GM11168 (cell line): ENCODE data around the gene PBX4.

Experiments used
- in situ Hi-C: fragments of 300-500 bp; cut with MboI; formaldehyde crosslinking; loops from one replicate; pipeline ENCODE4 v1.12.0; 2022; ENCODE audit warnings: low sequenced_read_pairs; ENCODE audit not compliant: unreplicated experiment

PBX4 gene

DNA sequence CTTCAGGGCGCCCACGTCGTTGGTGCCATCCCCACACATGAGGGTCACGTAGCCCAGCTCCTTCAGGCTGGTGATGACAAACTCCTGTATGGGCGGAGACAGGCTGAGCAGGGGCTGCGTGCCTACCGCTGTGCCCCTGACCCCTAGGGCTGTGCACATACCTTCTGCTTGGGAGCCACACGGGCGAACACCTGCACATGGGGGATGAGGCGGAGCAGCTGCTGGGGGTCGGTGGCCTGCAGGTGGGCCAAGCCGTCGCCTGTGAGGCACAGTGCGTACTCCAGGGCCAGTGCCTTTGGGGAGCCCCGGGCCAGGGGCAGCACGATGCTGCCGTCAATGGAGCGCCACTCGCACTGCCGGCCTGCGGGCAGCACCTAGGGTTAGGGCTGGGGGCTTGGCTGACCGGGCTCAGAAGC is 31.1 kb upstream of the PBX4 start:
- in situ Hi-C loops, result loop anchor here (10.0 kb wide), 1 partner anchor 125 kb away; the partner anchor contains the start of gene YJEFN3

DNA sequence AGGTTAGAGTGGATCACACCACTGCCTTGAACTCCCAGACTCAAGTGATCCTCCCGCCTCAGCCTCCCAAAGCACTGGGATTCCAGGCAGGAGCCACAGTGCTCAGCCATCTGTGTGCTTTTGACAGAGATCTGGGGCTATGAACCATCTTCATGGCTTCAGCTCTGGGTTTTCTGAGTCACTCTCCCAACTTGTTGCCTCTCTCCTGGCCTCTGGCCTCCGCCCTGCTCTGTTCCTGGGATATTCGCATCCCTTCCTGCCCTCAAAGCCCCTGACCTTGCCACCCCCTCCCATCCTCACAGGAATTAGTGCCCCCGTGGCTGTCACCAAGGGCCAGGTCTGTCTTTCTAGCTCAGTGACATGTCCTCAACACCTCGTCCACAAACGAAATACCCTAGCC is 30.7 kb upstream of the PBX4 start:
- in situ Hi-C loops, result loop anchor here (10.0 kb wide), 1 partner anchor 124 kb away; the partner anchor contains the start of gene YJEFN3

DNA sequence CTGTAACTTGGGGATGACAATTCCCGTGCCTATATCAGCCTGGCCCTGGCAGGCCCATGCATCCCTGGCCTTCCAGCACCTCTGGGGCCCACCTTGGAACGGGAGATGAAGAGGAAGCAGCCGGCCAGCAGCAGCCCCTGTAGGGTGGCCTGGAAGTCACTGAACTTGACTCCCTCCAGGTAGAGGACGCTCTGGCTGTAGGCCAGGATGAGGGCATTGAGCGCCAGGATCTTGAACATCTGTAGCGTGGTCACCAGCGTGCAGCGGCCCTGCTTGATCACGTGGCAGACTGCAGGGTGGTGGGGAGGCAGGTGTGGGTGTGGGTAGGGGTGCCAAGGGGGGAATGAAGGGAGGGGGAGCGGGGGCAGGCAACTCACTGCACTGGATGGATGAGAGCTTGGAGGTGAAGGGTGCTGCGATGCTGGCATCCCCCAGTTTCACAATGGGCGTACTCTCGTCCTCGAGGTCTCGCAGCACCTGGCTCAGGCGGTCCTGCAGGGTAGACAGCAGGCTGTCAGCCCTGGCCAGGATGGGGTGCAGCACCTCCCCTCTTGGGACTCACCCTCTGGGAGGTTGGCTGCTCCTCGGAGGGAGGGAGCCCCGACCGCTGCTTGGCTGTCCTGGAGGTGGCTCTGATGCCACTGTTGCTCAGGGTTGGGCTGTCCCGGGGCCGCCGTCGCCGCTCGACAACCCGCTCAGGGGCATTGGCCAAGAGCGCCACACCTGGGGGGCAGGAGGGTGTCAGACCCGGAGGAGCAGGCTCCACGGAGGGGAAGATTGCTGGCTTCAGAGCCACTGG is 28.7 kb upstream of the PBX4 start:
- in situ Hi-C loops, result loop anchor here (10.0 kb wide), 1 partner anchor 122 kb away; the partner anchor contains the start of gene YJEFN3

DNA sequence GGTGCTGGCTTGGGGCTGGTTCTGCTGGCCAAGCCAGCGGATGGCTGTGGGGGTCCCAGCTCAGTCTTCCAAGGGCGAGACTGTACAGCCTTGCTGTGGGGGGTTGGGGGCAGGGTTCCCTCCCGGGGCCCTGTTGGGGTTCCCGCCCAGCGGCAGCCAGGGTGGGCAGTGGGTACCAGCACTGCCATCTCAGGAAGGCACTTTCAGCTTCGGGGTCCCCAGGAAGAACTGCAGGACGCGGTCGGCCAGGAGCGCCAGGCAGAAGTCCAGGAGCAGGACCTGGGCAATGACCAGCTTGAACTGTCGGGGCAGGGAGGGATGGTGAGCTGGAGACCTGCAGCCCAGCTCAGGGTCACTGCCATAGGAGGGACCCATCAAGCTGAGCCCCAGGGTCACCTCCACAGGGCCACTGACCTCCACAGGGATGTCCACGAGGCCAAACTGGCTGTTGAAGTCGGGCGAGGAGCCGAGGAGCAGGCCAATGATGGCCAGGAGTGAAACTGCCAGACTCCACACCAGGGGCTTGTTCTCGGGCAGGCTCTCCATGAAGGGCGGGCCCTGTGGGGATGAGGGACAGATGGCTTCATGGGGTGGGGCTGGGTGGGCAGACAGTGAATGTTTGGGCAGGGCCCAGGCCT is 26.9 kb upstream of the PBX4 start:
- in situ Hi-C loops, result loop anchor here (10.0 kb wide), 1 partner anchor 121 kb away; the partner anchor contains the start of gene YJEFN3

DNA sequence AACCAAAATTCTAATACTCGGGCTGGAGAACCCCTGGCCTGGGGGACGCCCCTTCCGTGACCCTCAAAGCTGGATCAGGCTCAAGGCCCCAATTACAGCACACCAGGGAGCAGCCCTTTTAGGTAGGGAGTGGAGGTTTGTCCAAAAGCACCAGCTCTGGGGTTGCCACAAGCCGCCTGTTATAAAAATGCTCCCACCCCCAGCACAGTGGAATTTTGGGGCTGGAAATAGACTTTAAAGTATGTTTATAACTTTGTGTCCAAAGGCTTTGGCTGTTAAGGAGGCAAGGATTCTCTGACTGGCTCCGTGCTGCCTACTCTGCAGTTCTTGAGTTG is 25.5 kb upstream of the PBX4 start:
- in situ Hi-C loops, result loop anchor here (10.0 kb wide), 1 partner anchor 119 kb away; the partner anchor contains the start of gene YJEFN3

DNA sequence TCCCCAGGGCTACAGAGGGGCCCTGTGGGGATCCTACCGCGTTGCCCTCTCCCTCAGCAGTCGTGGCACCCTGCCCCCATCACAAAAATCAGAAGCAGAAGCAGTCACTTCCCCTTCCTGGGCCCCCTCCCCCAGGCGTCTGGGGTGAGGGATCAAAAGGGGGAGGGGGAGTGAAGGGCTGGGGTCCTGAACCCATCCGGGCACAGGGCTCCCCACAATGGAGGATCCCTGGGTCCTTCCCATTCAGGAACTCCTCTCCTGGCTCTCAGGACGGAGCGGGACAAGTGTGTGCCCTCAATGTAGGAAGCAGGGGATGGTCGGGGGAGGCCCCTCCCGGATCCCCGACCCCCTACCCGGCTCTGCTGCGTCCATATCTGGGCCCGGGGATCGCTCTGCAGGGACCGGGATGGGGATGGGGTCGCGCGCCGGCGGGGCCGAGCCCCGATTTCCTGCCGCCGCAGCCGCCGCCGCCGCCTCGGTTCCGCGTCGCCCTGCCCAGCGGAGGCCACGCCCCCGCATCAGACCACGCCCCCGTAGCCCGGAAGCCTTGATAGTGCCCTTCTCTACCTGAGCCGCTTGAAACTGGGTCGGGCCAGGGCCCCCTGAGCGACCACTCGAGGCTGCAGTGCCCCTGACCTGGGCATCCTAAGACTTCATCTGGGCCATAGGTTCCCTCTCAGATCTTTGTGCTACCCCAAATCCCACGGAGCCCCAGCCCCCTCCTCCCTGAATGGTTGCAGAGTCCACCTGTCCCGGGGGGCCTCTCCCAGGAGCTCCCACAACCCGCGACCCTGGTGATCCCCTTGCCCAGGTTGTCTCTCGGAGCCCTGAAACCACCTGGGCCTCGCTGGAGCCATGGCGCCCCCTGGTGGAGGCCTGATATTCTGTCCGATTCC is 24.9 kb upstream of the PBX4 start, which contains the start of gene GMIP:
Gene GMIP, minus strand, starts transcription at position 500 of the 896 bp plus-strand sequence. Its CDS starts 128 bp downstream, at position 372.
- in situ Hi-C loops, result loop anchor here (10.0 kb wide), 1 partner anchor 119 kb away; the partner anchor contains the start of gene YJEFN3

DNA sequence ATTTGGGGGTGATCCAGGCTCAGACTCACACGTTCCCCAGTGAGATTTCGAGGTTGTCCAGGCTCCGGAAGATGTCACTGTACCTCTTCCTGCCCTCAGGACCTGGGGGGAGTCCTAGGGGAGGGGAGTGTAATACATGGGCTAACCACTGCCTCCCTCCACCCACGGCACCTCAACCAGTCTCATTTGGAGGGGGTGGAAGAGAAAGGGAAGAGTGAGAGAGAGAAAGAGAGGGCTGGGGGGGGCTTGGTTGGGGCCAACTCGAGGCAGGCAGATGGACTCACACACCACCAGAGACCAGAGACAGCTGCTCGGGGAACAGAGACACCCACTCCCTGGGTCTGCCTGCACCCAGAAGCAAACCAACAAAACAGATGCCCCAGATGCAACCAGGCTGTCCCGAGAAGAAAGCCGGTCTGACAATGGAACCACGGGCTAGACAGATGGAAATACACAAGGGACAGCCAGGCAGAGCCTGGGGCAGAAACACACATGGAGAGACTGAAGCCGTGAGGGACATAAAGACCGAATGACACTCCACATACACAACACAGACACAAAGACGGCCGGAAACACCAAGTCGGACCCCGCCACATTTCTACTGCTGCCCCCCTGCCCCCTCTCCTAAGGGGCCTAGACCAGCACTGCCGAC is 24.1 kb upstream of the PBX4 start:
- in situ Hi-C loops, result loop anchor here (10.0 kb wide), 1 partner anchor 118 kb away; the partner anchor contains the start of gene YJEFN3

DNA sequence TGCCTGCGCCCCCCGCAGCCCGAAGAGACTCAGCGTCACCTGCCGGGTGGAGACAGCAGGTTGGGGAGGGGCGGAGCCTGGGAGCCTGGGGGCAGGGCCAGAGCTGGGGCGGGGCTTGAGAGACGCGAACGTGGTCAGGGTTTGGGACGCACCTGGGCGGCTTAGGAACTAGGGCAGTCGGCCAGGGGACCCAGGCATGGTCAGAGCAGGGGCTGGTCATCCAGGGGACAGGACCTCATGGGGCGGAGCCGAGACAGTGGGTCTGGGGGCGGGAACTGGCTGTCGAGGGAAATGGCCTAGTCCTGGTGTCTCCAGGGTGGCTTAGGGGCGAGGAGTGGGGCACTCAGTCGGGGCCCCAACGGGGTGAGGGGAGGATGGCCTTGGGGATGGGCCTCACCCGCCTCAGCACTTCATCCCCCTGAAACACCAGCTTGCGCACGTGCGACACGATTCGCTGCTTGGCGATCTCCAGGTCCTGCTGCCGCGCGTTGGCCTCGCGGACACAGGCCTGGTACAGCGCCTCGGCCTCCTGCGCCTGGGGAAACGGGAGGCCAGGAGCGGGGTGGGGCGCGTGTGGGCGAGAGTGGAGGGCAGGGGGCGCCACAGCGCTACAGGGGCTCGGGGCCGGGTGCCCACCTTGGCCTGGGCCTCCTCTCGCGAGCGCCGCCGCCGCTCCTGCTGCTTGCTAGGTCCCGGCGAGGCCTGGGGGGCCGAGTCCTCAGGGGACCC is 19.2 kb upstream of the PBX4 start:
- in situ Hi-C loops, result no loop called here

DNA sequence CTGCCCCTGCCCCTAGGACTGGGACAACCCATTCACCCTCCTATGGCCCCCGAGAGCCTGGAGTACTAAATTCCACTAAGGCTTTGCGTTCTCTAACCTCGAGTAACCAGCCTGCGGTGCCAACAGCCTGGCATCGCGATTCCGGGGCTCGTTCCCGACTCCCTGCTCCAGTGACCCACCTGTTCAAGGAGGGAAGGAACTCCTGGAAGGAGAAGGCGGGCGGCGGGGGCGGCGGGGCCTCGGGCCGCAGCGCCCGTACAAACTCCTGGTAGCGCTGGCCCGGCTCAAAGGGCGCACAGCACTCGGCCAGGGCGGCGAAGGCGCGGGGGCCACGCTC is 18.7 kb upstream of the PBX4 start:
- in situ Hi-C loops, result no loop called here

DNA sequence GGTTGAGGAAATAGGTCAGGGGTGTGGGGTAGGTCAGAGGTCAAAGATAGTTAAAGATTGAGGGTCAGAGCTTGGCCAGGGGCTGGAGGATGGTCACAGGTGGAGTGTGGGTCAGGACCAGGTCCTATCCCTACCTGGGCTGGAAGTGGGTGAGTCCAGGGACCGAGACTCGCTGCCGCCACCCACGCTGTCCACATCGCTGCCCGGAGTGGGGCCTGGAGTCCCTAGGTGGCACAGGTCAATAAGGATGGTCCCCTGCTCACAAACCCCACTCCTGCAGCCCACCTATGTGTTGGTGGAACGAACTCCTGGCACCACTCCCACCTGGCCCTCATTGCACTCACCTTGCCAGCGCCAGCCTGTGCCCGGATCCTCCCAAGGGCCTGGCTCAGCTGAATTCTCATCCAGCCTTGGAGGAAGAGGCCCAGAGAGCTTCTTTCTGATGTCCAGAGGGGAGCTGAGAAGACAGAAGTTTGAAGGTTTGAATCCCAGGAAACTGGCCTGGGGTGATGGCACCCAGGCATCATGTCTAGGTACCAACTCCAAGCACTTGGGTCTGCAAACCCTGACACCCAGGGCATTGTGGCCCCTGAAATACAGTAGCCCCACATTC is 18.2 kb upstream of the PBX4 start:
- in situ Hi-C loops, result no loop called here

DNA sequence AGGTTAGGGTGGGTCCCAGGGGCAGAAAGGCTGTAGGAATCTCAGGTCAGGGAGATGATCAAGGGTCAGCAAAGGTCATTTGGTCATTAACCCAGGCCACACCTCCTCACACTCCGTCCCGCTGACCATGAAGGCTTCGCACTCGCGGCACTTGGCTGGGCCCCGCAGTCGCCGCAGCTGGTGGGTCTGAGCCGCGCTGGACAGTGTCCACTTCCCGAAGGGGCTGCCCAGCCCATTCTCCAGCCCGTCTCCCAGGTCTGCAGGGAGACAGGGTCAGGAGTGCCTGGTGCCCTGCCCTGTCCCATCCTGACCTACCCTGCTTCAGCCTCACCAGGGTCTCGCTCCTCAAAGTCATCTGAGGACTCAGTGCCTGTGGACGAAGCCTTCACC is 16.8 kb upstream of the PBX4 start:
- in situ Hi-C loops, result no loop called here

DNA sequence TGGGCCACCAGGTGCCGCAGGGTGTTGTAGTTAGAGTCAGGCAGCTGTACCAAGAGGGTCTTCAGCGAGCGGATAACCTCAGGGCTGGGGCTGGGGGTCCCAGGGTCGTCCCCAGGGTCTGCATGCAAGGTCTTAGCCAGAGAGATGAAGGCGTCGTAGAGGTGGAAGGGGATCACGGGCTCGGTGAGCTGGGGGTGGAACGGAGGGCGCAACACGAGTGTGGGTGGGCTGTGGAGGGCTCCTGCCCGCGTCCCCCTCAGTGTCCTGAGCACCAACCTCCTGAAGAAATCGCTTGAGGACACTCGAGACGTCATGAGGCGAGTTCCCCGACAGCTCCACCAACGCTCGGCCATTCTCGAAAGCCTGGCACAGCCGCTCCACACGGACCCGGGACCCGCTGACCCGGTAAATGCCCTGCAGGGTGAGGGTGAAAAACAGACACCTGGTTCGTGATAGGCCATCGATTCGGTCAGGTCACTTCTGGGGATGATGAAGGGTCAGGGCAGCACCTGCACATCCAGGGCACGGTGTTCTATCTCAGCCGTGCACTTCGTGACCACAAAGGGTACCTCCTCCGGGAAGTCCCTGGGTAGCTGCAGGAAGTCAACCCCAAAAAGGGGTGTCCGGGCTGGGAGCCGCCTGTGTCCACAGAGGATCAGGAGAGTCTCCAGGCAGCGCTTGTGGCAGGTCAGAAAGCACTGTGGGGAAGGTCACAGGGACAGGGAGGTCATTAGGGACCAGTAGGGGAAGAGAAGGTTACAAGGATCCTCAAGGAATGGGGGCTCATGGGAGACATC is 16.2 kb upstream of the PBX4 start:
- in situ Hi-C loops, result no loop called here

DNA sequence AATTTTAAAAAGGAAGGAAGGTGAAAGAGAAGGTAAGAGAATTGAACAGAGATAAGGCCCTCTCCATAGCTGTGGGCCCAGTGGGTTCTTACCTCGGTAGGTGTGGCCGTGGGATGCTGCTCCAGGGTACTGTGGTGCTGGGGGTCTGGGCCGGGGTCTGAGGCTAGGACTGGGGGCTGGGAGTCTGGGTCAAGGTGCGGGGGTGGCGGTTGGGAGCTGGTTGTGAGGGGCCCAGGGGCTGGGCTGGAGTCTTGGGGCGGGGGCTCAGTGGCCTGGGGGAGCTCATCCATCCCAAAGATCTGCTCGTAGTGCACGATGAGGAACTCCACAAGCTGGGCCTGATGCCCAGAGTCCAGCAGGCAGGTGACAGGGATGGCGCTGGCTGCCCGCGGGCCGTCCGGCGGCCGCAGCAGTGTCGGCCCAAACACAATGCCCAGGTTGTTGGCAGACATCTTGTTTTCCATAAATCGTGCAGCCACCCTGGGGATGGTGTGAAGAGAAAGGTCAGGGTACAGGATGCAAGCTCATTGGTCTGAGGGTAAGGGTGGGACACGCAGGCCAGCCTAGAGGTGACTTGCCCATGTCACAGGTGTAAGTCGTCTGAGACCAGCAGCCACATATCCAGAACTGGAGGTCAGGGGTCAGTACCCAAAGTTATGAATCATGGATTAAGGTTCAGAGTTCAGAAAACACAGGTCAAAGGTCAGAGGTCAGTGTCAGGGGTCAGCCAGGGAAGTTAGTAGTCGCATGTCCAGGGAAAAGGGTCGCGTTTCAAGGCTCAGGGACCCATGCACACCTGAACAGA is 15.4 kb upstream of the PBX4 start:
- in situ Hi-C loops, result no loop called here

DNA sequence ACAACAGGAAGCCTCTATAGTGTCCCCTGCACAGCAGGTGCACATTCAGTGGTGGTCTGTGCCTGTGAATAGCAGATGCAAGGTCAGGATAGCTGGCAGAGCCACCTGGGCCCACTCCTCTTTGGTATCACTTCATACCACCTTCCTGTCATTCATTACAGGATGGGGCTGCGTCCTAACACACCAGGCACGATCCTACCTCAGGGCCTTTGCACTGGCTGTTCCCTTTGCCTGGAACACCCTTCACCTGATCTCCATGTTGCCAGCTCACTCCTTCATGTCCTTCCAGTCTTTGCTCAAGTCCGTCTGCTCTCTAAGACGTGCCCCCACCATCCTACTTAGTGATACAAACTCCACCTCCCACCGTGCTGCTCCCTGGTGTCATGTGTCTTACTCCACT is 14.2 kb upstream of the PBX4 start:
- in situ Hi-C loops, result no loop called here

DNA sequence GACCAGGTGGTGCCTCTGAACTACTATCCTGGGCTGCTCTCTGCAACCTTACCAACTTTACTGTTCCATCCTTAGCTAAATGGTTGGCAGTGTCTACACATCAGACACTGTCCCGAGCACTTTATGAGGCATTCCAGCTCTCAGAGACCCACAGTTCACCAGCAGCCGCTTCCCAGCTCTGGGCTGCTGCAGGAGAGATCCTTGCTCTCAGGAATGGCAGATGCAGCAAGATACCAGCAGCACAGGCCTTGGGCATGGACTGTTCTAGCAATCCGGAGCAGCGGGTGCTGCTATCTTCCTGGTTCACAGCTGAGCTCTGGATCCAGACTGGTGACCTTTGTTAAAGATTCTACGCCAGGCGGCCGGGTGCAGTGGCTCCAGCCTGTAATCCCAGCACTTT is 12.9 kb upstream of the PBX4 start:
- in situ Hi-C loops, result no loop called here

DNA sequence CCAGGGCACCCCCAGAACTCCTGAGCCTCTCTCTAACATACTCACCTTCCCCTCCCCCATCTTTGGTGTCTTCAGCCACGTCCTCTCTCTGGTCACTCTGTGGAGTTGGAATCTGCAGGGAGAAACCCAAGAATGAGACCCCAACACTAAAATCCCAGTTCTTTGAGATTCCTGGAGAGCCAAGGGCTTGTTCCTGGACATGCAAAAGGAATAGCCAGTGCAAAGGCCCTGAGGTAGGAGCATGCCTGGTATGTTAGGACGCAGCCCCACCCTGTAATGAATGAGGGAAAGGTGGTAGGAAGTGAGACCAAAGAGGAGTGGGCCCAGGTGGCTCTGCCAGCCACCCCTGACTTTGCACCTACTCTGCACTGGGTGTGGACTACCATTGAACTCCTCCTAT is 11.9 kb upstream of the PBX4 start:
- in situ Hi-C loops, result no loop called here

DNA sequence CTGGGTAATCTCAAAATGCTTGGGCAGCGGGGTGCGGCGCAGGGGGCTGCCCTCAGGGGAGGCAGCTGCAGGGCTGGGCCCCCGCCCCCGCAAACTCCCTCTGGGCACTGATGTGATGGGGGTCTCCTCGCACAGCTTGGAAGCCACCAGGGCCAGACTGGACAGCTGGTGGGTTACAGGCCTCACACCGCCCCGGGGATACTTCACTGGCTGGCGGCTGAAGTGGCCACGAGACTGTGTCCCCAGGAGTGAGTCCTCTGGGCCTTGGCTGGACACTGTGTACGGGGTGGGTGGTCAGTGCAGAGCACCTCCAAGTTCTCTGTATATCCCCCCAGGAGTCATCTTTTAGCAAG is 11.6 kb upstream of the PBX4 start:
- in situ Hi-C loops, result no loop called here
